SK-N-SH (cell line): Measurements from ENCODE around the gene TMEM185A. TPM values are rescaled to one million over a fixed set of nuclear protein-coding genes. Genes with fewer than 3 reads are reported as not detected.
A peak's percentile ranks its signal among the peaks of the same experiment; 100 is the strongest.

Experiments
- CTCF ChIA-PET: fragments of 300-600, 350-600 bp; formaldehyde crosslinking; extraction: SDS; loops from one replicate; lab custom pipeline; 2021; lab: Yijun Ruan, JAX
- POLR2A ChIA-PET: fragments of 350-600 bp; sonication (Branson Sonifier 250); formaldehyde crosslinking; extraction: SDS; loops from one replicate; lab custom pipeline; 2020; ENCODE audit warnings: antibody characterized with exemption, inconsistent platforms; lab: Yijun Ruan, JAX
- DNase-seq: peaks from one replicate; pipeline ENCODE4 v3.0.0; 2012
- H2AFZ ChIP-seq: fragments of 200-600 bp; sonication (generic); 2 replicates; pipeline ENCODE4 v1.8.1; 2016; ENCODE audit warnings: antibody characterized with exemption, mild to moderate bottlenecking, low read depth
- H3F3A ChIP-seq: fragments of 200-600 bp; sonication (generic); replicated peaks from 2 replicates; pipeline ENCODE3; 2016; ENCODE audit warnings: antibody characterized with exemption, mild to moderate bottlenecking; ENCODE audit not compliant: insufficient read depth
- H3K27ac ChIP-seq, 2 experiments: fragments of 200-500 bp in 1 of 2; fragments of 200-600 bp in 1 of 2; sonication (Bioruptor generic) in 1 of 2; sonication (generic), shearing (Covaris generic) in 1 of 2; 2 replicates each; pipeline versions ENCODE4 v1.5.1 to v1.6.1; 2014 to 2016; ENCODE audit warnings: low read depth in 2 of 2, inconsistent platforms in 1 of 2, low read length in 1 of 2, mild to moderate bottlenecking in 1 of 2, mixed read lengths in 1 of 2
- H3K27me3 ChIP-seq: fragments of 200-600 bp; sonication (generic), shearing (Covaris generic); 2 replicates; pipeline ENCODE4 v1.6.1; 2016; ENCODE audit warnings: mixed run types; ENCODE audit not compliant: insufficient read depth
- H3K36me3 ChIP-seq, 2 experiments: fragments of 200-500 bp in 1 of 2; fragments of 200-600 bp in 1 of 2; sonication (Bioruptor generic) in 1 of 2; sonication (generic) in 1 of 2; replicated peaks in 1 of 2; 2 replicates each; pipeline versions ENCODE3 to v1.5.1; 2014 to 2016; ENCODE audit warnings: low read length in 1 of 2, mild to moderate bottlenecking in 1 of 2; ENCODE audit not compliant: insufficient read depth in 2 of 2, control insufficient read depth in 1 of 2
- H3K4me1 ChIP-seq, 2 experiments: fragments of 200-500 bp in 1 of 2; fragments of 200-600 bp in 1 of 2; sonication (Bioruptor generic) in 1 of 2; sonication (generic), shearing (Covaris generic) in 1 of 2; 2 replicates each; pipeline versions ENCODE4 v1.5.1 to v1.6.1; 2014 to 2016; ENCODE audit warnings: low read depth in 1 of 2, low read length in 1 of 2, mixed run types in 1 of 2; ENCODE audit not compliant: insufficient read depth in 2 of 2, control insufficient read depth in 1 of 2
- H3K4me2 ChIP-seq: fragments of 200-600 bp; sonication (generic), shearing (Covaris generic); 2 replicates; pipeline ENCODE4 v1.6.1; 2017; ENCODE audit warnings: mixed run types
- H3K4me3 ChIP-seq, 2 experiments: fragments of 200-500 bp in 1 of 2; fragments of 200-600 bp in 1 of 2; sonication (Bioruptor generic) in 1 of 2; sonication (generic), shearing (Covaris generic) in 1 of 2; 2 replicates each; pipeline versions ENCODE4 v1.5.1 to v1.8.1; 2014 to 2016; ENCODE audit warnings: low read depth in 2 of 2, inconsistent platforms in 1 of 2, low read length in 1 of 2, mild to moderate bottlenecking in 1 of 2, mixed read lengths in 1 of 2, moderate library complexity in 1 of 2
- H3K79me2 ChIP-seq: fragments of 200-600 bp; sonication (generic); 2 replicates; pipeline ENCODE4 v1.8.1; 2017; ENCODE audit warnings: mild to moderate bottlenecking; ENCODE audit not compliant: insufficient read depth
- H3K9ac ChIP-seq: fragments of 200-600 bp; sonication (generic); 2 replicates; pipeline ENCODE4 v1.6.1; 2017; ENCODE audit warnings: mixed run types
- H3K9me2 ChIP-seq: fragments of 200-600 bp; sonication (generic); 2 replicates; pipeline ENCODE4 v1.6.1; 2017; ENCODE audit warnings: mixed run types
- H3K9me3 ChIP-seq: fragments of 200-600 bp; sonication (generic); 2 replicates; pipeline ENCODE4 v1.6.1; 2017; ENCODE audit warnings: mixed run types, mild to moderate bottlenecking, moderate library complexity
- H4K20me1 ChIP-seq: fragments of 200-600 bp; sonication (generic); 2 replicates; pipeline ENCODE4 v1.6.1; 2017; ENCODE audit warnings: mild to moderate bottlenecking, mixed run types; ENCODE audit not compliant: insufficient read depth
- CTCF ChIP-seq: fragments of 200-600 bp; sonication (generic); IDR thresholded peaks from 2 replicates; pipeline ENCODE4 v1.6.1; 2017; ENCODE audit warnings: antibody characterized with exemption, mild to moderate bottlenecking, moderate library complexity
- EZH2phosphoT487 ChIP-seq: fragments of 200-600 bp; sonication (generic); IDR thresholded peaks from 2 replicates; pipeline ENCODE4 v1.6.1; 2017; ENCODE audit warnings: low read depth, mixed run types, mild to moderate bottlenecking, antibody characterized with exemption, moderate library complexity, borderline replicate concordance
- GABPA ChIP-seq: IDR thresholded peaks from 2 replicates; pipeline ENCODE4 v1.4.0; 2012; ENCODE audit warnings: low read depth, mild to moderate bottlenecking
- MAX ChIP-seq: IDR thresholded peaks from 2 replicates; pipeline ENCODE4 v1.4.0; 2012; ENCODE audit warnings: low read depth
- MEF2A ChIP-seq: IDR thresholded peaks from 2 replicates; pipeline ENCODE4 v1.4.0; 2012; ENCODE audit warnings: low read depth, borderline replicate concordance
- MXI1 ChIP-seq: IDR thresholded peaks from 2 replicates; pipeline ENCODE4 v1.6.1; 2012; ENCODE audit warnings: mild to moderate bottlenecking, low read depth, low read length, improper control_type of control experiment
- NFIC ChIP-seq: IDR thresholded peaks from 2 replicates; pipeline ENCODE4 v1.4.0; 2012; ENCODE audit warnings: borderline replicate concordance
- RAD21 ChIP-seq: IDR thresholded peaks from 2 replicates; pipeline ENCODE4 v1.6.1; 2012; ENCODE audit warnings: mild to moderate bottlenecking, low read length
- RCOR1 ChIP-seq: fragments of 150-350 bp; IDR thresholded peaks from 2 replicates; pipeline ENCODE4 v1.6.1; 2017; ENCODE audit warnings: antibody characterized with exemption, low read length
- RFX5 ChIP-seq: IDR thresholded peaks from 2 replicates; pipeline ENCODE4 v1.6.1; 2012; ENCODE audit warnings: mild to moderate bottlenecking, improper control_type of control experiment, low read length
- RXRA ChIP-seq: IDR thresholded peaks from 2 replicates; pipeline ENCODE4 v1.4.0; 2012; ENCODE audit warnings: low read depth, mild to moderate bottlenecking, borderline replicate concordance
- SMC3 ChIP-seq: IDR thresholded peaks from 2 replicates; pipeline ENCODE4 v1.6.1; 2012; ENCODE audit warnings: low read depth, low read length, improper control_type of control experiment
- TAF1 ChIP-seq: IDR thresholded peaks from 2 replicates; pipeline ENCODE4 v1.6.1; 2012; ENCODE audit warnings: low read depth, mild to moderate bottlenecking, low read length, moderate library complexity, borderline replicate concordance
- TEAD4 ChIP-seq: IDR thresholded peaks from 2 replicates; pipeline ENCODE4 v1.4.0; 2012; ENCODE audit warnings: mild to moderate bottlenecking, borderline replicate concordance; ENCODE audit not compliant: insufficient read depth
- WGBS: methylation state at CpG from one replicate; pipeline ENCODE4 v1.1.6; 2017; ENCODE audit warnings: low lambda C conversion rate; 5-methylcytosine and 5-hydroxymethylcytosine counted together
- polyA plus RNA-seq, 3 experiments: library from polyadenylated mRNA; depleted of rRNA; stranded (reverse); fragments of >200 nt; gene quantifications; 2 replicates each; pipeline ENCODE4 v1.2.3, GENCODE V29; 2012
- TF ChIP-seq, protein P1 (sequence below): IDR thresholded peaks from 2 replicates; pipeline ENCODE4 v1.4.0; 2012; ENCODE audit warnings: low read depth, borderline replicate concordance
- TF ChIP-seq, protein P2 (sequence below): IDR thresholded peaks from 2 replicates; pipeline ENCODE4 v1.6.1; 2012; ENCODE audit warnings: mild to moderate bottlenecking, low read depth, low read length, moderate library complexity

TMEM185A gene
- polyA plus RNA-seq, 1 of the 3 experiments (the other 2 are of a cell fraction), result 11.9 TPM

DNA sequence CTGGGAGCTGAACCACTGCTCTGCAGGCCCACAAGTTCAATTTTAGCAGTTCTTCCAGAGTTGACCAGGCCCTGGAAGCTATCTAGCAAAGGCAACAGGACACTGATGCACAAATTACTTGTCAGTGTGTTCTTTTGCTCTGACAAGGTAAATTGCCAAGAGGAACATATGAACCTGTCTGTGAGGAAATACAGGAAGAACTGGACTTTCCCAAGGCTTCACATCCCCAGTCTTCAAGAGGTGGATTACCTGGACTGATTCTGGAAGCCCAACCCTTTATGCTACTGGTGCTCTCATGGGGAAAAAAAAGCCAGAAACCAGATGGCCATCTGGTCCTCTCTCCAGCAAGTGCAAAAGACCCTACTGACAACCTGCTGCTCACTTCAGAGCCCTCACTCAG, 1.9 kb upstream of the TMEM185A start (continued):
- TF ChIP-seq, protein P1, sequence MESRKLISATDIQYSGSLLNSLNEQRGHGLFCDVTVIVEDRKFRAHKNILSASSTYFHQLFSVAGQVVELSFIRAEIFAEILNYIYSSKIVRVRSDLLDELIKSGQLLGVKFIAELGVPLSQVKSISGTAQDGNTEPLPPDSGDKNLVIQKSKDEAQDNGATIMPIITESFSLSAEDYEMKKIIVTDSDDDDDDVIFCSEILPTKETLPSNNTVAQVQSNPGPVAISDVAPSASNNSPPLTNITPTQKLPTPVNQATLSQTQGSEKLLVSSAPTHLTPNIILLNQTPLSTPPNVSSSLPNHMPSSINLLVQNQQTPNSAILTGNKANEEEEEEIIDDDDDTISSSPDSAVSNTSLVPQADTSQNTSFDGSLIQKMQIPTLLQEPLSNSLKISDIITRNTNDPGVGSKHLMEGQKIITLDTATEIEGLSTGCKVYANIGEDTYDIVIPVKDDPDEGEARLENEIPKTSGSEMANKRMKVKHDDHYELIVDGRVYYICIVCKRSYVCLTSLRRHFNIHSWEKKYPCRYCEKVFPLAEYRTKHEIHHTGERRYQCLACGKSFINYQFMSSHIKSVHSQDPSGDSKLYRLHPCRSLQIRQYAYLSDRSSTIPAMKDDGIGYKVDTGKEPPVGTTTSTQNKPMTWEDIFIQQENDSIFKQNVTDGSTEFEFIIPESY, result no peak
- TF ChIP-seq GABPA (no peak), RCOR1 (no peak), NFIC (no peak), TAF1 (no peak), MXI1 (no peak), MEF2A (no peak), TEAD4 (no peak)

- DNase-seq, result peak; percentile 37
- WGBS, result 3% methylated on average over 16 of the region's 16 CpGs
- peaks cover 27% of the 10 kb centered on the region for H3K79me2 ChIP-seq
- no peaks in the 10 kb centered on the region for H3F3A ChIP-seq
- TF ChIP-seq RXRA (no peak), CTCF (peak; percentile 34)
- H3K9me2 ChIP-seq, result no peaks in the 10 kb centered on the region
- ChIA-PET POLR2A (no interaction called here), CTCF (no interaction called here)
- peak overlapping the region; percentile 64 to 67 for H3K4me3 ChIP-seq
- H3K27me3 ChIP-seq, result peaks cover 5% of the 10 kb centered on the region
- no peaks in the 10 kb centered on the region for H3K36me3 ChIP-seq
- H4K20me1 ChIP-seq, result peaks cover 7% of the 10 kb centered on the region
- peak overlapping the region; percentile 65 for H3K9ac ChIP-seq
- peak overlapping the region; percentile 74 for H3K4me2 ChIP-seq
- H3K27ac ChIP-seq, result peak overlapping the region in 1 of 2 experiments; percentile 50; a peak in 2 of 4 replicates
- H3K9me3 ChIP-seq, result no peaks in the 10 kb centered on the region
- H3K4me1 ChIP-seq, result peaks cover 0 to 11% of the 10 kb centered on the region in 2 experiments; a peak in 2 of 4 replicates
- H2AFZ ChIP-seq, result 0 out of 2 replicates have a peak overlapping the region, but pooled peaks have one; percentile 37
Observed at GRCh38 chrX:149630681-149631233, 835 bp downstream of the TMEM185A start.

- Histone ChIP-seq H3K36me3 (no peaks in the 10 kb centered on the region), H4K20me1 (peaks cover 8% of the 10 kb centered on the region), H3K27me3 (peaks cover 5% of the 10 kb centered on the region), H3K9ac (no peak overlapping the region), H3K9me3 (no peaks in the 10 kb centered on the region), H3K27ac (no peak overlapping the region), H3F3A (no peaks in the 10 kb centered on the region), H3K79me2 (peaks cover 27% of the 10 kb centered on the region), H3K4me1 (peaks cover 0 to 11% of the 10 kb centered on the region in 2 experiments; a peak in 2 of 4 replicates), H3K4me3 (peak overlapping the region in 1 of 2 experiments; percentile 64; a peak in 1 of 4 replicates), H2AFZ (no peak overlapping the region), H3K4me2 (peak overlapping the region; percentile 74), H3K9me2 (no peaks in the 10 kb centered on the region)
- ChIA-PET POLR2A (no interaction called here), CTCF (no interaction called here)
- no peak for DNase-seq
- 34% methylated on average over 5 of the region's 5 CpGs for WGBS
- TF ChIP-seq MAX (no peak), TEAD4 (no peak), RAD21 (no peak), RFX5 (no peak), RCOR1 (no peak), EZH2phosphoT487 (no peak), SMC3 (no peak)
- TF ChIP-seq, protein P2, sequence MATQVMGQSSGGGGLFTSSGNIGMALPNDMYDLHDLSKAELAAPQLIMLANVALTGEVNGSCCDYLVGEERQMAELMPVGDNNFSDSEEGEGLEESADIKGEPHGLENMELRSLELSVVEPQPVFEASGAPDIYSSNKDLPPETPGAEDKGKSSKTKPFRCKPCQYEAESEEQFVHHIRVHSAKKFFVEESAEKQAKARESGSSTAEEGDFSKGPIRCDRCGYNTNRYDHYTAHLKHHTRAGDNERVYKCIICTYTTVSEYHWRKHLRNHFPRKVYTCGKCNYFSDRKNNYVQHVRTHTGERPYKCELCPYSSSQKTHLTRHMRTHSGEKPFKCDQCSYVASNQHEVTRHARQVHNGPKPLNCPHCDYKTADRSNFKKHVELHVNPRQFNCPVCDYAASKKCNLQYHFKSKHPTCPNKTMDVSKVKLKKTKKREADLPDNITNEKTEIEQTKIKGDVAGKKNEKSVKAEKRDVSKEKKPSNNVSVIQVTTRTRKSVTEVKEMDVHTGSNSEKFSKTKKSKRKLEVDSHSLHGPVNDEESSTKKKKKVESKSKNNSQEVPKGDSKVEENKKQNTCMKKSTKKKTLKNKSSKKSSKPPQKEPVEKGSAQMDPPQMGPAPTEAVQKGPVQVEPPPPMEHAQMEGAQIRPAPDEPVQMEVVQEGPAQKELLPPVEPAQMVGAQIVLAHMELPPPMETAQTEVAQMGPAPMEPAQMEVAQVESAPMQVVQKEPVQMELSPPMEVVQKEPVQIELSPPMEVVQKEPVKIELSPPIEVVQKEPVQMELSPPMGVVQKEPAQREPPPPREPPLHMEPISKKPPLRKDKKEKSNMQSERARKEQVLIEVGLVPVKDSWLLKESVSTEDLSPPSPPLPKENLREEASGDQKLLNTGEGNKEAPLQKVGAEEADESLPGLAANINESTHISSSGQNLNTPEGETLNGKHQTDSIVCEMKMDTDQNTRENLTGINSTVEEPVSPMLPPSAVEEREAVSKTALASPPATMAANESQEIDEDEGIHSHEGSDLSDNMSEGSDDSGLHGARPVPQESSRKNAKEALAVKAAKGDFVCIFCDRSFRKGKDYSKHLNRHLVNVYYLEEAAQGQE, result no peak
Observed at GRCh38 chrX:149629730-149630387, 1.7 kb downstream of the TMEM185A start.
